DOHH2 (cell line): Measurements from ENCODE around the gene TEKT5.

Experiments used
- H3F3A ChIP-seq: fragments of 200-600 bp; sonication (generic), shearing (Covaris generic); 2 replicates; pipeline ENCODE4 v1.6.0; 2016; ENCODE audit warnings: antibody characterized with exemption, mild to moderate bottlenecking; ENCODE audit not compliant: control insufficient read depth, insufficient read depth
- H3K27ac ChIP-seq: fragments of 200-600 bp; sonication (generic); 2 replicates; pipeline ENCODE4 v1.5.1; 2014; ENCODE audit warnings: low read depth, mild to moderate bottlenecking, low read length, moderate library complexity
- H3K27me3 ChIP-seq: fragments of 200-600 bp; sonication (generic); 2 replicates; pipeline ENCODE4 v1.6.1; 2014; ENCODE audit warnings: mild to moderate bottlenecking, low read length, mixed read lengths; ENCODE audit not compliant: control insufficient read depth
- H3K36me3 ChIP-seq: fragments of 200-600 bp; sonication (generic); 2 replicates; pipeline ENCODE4 v1.6.1; 2014; ENCODE audit warnings: mild to moderate bottlenecking, low read length, moderate library complexity, mixed read lengths; ENCODE audit not compliant: control insufficient read depth
- H3K4me1 ChIP-seq: fragments of 200-600 bp; sonication (generic); 2 replicates; pipeline ENCODE4 v1.6.1; 2014; ENCODE audit warnings: mild to moderate bottlenecking, low read length, mixed read lengths; ENCODE audit not compliant: control insufficient read depth
- H3K4me2 ChIP-seq: fragments of 200-600 bp; sonication (generic); 2 replicates; pipeline ENCODE4 v1.6.0; 2014; ENCODE audit warnings: mild to moderate bottlenecking, low read length, moderate library complexity
- H3K4me3 ChIP-seq: fragments of 200-600 bp; sonication (generic); 2 replicates; pipeline ENCODE4 v1.5.1; 2014; ENCODE audit warnings: mild to moderate bottlenecking, low read length, mixed read lengths
- H3K79me2 ChIP-seq: fragments of 200-600 bp; sonication (generic); 2 replicates; pipeline ENCODE4 v1.6.1; 2014; ENCODE audit warnings: mild to moderate bottlenecking, low read length, mixed read lengths; ENCODE audit not compliant: control insufficient read depth
- H3K9me2 ChIP-seq: fragments of 200-600 bp; sonication (generic); replicated peaks from 2 replicates; pipeline ENCODE4 v1.6.1; 2014; ENCODE audit warnings: mild to moderate bottlenecking, low read length, mixed read lengths; ENCODE audit not compliant: control insufficient read depth
- H3K9me3 ChIP-seq: fragments of 200-600 bp; sonication (generic); 2 replicates; pipeline ENCODE4 v1.6.1; 2014; ENCODE audit warnings: antibody characterized with exemption, low read length, mixed read lengths; ENCODE audit not compliant: control insufficient read depth, insufficient read depth
- H4K20me1 ChIP-seq: fragments of 200-600 bp; sonication (generic); 2 replicates; pipeline ENCODE4 v1.6.0; 2014; ENCODE audit warnings: low read depth, mild to moderate bottlenecking, antibody characterized with exemption, low read length, moderate library complexity; ENCODE audit not compliant: control insufficient read depth, insufficient read depth
- EZH2phosphoT487 ChIP-seq: fragments of 200-600 bp; sonication (generic); IDR thresholded peaks from 2 replicates; pipeline ENCODE4 v1.6.1; 2017; ENCODE audit warnings: borderline replicate concordance, mild to moderate bottlenecking, antibody characterized with exemption, low read length, moderate library complexity, mixed read lengths
- TF ChIP-seq, protein P1 (sequence below): fragments of 200-600 bp; sonication (generic); IDR thresholded peaks from one replicate; pipeline ENCODE4 v1.5.1; 2014; ENCODE audit warnings: antibody characterized with exemption, mild to moderate bottlenecking, low read depth, low read length; ENCODE audit not compliant: poor library complexity, severe bottlenecking

Gene TEKT5

GRCh38 chr16:10641953-10642949 is 52.5 kb downstream of the TEKT5 start:
- Histone ChIP-seq H3K27ac (no peak overlapping the region), H3K27me3 (no peaks in the 10 kb centered on the region), H4K20me1 (no peaks in the 10 kb centered on the region), H3K9me2 (no peaks in the 10 kb centered on the region), H3K4me3 (no peak overlapping the region), H3K4me2 (no peak overlapping the region), H3K36me3 (no peaks in the 10 kb centered on the region), H3F3A (no peaks in the 10 kb centered on the region), H3K79me2 (no peaks in the 10 kb centered on the region), H3K4me1 (no peaks in the 10 kb centered on the region), H3K9me3 (no peaks in the 10 kb centered on the region)
- TF ChIP-seq, protein P1, sequence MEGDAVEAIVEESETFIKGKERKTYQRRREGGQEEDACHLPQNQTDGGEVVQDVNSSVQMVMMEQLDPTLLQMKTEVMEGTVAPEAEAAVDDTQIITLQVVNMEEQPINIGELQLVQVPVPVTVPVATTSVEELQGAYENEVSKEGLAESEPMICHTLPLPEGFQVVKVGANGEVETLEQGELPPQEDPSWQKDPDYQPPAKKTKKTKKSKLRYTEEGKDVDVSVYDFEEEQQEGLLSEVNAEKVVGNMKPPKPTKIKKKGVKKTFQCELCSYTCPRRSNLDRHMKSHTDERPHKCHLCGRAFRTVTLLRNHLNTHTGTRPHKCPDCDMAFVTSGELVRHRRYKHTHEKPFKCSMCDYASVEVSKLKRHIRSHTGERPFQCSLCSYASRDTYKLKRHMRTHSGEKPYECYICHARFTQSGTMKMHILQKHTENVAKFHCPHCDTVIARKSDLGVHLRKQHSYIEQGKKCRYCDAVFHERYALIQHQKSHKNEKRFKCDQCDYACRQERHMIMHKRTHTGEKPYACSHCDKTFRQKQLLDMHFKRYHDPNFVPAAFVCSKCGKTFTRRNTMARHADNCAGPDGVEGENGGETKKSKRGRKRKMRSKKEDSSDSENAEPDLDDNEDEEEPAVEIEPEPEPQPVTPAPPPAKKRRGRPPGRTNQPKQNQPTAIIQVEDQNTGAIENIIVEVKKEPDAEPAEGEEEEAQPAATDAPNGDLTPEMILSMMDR = no peak
- no peak for TF ChIP-seq EZH2phosphoT487

GRCh38 chr16:10641555-10641952 is 53.2 kb downstream of the TEKT5 start:
- no peak overlapping the region for H3K27ac ChIP-seq
- no peaks in the 10 kb centered on the region for H3K9me2 ChIP-seq
- TF ChIP-seq, protein P1 = no peak
- no peak for TF ChIP-seq EZH2phosphoT487
- H3K27me3 ChIP-seq = no peaks in the 10 kb centered on the region
- H3K4me2 ChIP-seq = no peak overlapping the region
- H3K4me1 ChIP-seq = no peaks in the 10 kb centered on the region
- no peaks in the 10 kb centered on the region for H3K79me2 ChIP-seq
- no peaks in the 10 kb centered on the region for H4K20me1 ChIP-seq
- no peak overlapping the region for H3K4me3 ChIP-seq
- H3K36me3 ChIP-seq = no peaks in the 10 kb centered on the region
- H3K9me3 ChIP-seq = no peaks in the 10 kb centered on the region
- H3F3A ChIP-seq = no peaks in the 10 kb centered on the region

DNA sequence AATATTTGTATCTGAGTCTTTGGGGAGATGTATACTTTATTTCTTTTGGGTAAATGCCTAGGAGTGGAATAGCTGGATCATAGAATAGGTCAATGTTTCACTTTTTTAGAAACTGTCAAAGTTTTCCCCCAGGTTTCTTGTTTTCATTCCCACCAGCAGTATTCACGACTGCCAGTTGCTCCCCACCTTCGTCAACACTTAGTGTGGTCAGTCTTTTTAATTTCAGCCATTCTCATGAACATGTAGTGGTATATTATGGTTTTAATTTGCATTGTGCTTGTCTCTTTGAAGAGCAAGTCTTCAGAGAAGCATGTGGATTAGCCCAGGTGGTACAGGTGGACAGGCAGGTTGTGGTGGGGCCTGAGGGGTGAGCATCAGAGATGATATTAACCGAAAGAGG is 53.8 kb downstream of the TEKT5 start:
- H3K36me3 ChIP-seq = no peaks in the 10 kb centered on the region
- H4K20me1 ChIP-seq = no peaks in the 10 kb centered on the region
- TF ChIP-seq, protein P1 = no peak
- TF ChIP-seq EZH2phosphoT487 = no peak
- H3K9me2 ChIP-seq = no peaks in the 10 kb centered on the region
- H3K9me3 ChIP-seq = no peaks in the 10 kb centered on the region
- no peaks in the 10 kb centered on the region for H3K27me3 ChIP-seq
- no peak overlapping the region for H3K4me3 ChIP-seq
- no peak overlapping the region for H3K4me2 ChIP-seq
- no peak overlapping the region for H3K27ac ChIP-seq
- no peaks in the 10 kb centered on the region for H3K79me2 ChIP-seq
- no peaks in the 10 kb centered on the region for H3F3A ChIP-seq
- no peaks in the 10 kb centered on the region for H3K4me1 ChIP-seq
